Neural crest cell (in vitro differentiated cells): ENCODE data around the gene PEF1. TPM values are rescaled to one million over a fixed set of nuclear protein-coding genes. Genes with fewer than 3 reads are reported as not detected.
A peak's percentile ranks its signal among the peaks of the same experiment; 100 is the strongest.

Experiments used
- DNase-seq: peaks from one replicate; pipeline ENCODE4 v3.0.0; 2021; ENCODE audit warnings: low read depth, mixed read lengths, low spot score
- H3K27ac Mint-ChIP-seq: one replicate; pipeline ENCODE4 v1.8.0; 2021; ENCODE audit warnings: mild to moderate bottlenecking, mixed read lengths; ENCODE audit not compliant: unreplicated experiment
- H3K27me3 Mint-ChIP-seq: 2 replicates; pipeline ENCODE4 v1.8.0; 2021; ENCODE audit warnings: low read depth, mild to moderate bottlenecking, mixed read lengths
- H3K36me3 Mint-ChIP-seq: 2 replicates; pipeline ENCODE4 v1.8.0; 2021; ENCODE audit warnings: low read depth, mild to moderate bottlenecking, mixed read lengths
- H3K4me1 Mint-ChIP-seq: 2 replicates; pipeline ENCODE4 v1.8.0; 2021; ENCODE audit warnings: mixed read lengths
- H3K4me3 Mint-ChIP-seq: one replicate; pipeline ENCODE4 v1.8.0; 2021; ENCODE audit warnings: mild to moderate bottlenecking, mixed read lengths
- H3K9me3 Mint-ChIP-seq: 2 replicates; pipeline ENCODE4 v1.8.0; 2021; ENCODE audit warnings: mixed read lengths
- total RNA-seq: library from RNA; stranded (reverse); gene quantifications from 2 replicates; pipeline ENCODE4 v1.2.1, GENCODE V29; 2021
- TF ChIP-seq, protein P1 (sequence below): fragments of 200-600 bp; sonication (generic); conservative IDR thresholded peaks from 2 replicates; pipeline ENCODE4 v1.5.0; 2021; ENCODE audit warnings: antibody characterized with exemption, mild to moderate bottlenecking

PEF1 gene
- total RNA-seq, 1 donor from 2014 or later: 52.4 TPM

DNA sequence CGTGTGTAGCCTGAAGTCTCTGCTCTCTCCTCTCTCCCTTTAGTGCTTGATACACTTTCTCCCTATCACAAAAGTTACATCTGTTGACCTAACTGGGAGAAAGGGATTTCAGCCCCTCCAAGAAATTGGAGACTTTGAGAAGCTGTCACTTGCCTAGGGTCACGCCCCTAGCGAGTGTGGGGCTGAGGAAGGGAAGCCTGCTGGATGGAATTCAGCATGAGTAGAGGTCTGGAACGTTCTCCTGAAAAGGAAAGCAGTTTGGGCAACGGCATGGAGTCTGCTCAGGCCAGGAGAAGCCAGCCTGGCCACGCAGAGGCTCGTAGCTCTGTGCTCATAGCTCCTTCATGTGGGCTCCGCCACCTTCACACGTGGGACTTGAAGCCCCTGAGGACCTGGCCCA is 36.7 kb upstream of the PEF1 start:
- TF ChIP-seq, protein P1, sequence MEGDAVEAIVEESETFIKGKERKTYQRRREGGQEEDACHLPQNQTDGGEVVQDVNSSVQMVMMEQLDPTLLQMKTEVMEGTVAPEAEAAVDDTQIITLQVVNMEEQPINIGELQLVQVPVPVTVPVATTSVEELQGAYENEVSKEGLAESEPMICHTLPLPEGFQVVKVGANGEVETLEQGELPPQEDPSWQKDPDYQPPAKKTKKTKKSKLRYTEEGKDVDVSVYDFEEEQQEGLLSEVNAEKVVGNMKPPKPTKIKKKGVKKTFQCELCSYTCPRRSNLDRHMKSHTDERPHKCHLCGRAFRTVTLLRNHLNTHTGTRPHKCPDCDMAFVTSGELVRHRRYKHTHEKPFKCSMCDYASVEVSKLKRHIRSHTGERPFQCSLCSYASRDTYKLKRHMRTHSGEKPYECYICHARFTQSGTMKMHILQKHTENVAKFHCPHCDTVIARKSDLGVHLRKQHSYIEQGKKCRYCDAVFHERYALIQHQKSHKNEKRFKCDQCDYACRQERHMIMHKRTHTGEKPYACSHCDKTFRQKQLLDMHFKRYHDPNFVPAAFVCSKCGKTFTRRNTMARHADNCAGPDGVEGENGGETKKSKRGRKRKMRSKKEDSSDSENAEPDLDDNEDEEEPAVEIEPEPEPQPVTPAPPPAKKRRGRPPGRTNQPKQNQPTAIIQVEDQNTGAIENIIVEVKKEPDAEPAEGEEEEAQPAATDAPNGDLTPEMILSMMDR: no peak
- no peaks in the 10 kb centered on the region for H3K27me3 Mint-ChIP-seq
- DNase-seq: no peak
- H3K9me3 Mint-ChIP-seq: no peaks in the 10 kb centered on the region
- no peak overlapping the region for H3K27ac Mint-ChIP-seq
- no peaks in the 10 kb centered on the region for H3K4me1 Mint-ChIP-seq
- no peak overlapping the region for H3K4me3 Mint-ChIP-seq
- no peaks in the 10 kb centered on the region for H3K36me3 Mint-ChIP-seq

DNA sequence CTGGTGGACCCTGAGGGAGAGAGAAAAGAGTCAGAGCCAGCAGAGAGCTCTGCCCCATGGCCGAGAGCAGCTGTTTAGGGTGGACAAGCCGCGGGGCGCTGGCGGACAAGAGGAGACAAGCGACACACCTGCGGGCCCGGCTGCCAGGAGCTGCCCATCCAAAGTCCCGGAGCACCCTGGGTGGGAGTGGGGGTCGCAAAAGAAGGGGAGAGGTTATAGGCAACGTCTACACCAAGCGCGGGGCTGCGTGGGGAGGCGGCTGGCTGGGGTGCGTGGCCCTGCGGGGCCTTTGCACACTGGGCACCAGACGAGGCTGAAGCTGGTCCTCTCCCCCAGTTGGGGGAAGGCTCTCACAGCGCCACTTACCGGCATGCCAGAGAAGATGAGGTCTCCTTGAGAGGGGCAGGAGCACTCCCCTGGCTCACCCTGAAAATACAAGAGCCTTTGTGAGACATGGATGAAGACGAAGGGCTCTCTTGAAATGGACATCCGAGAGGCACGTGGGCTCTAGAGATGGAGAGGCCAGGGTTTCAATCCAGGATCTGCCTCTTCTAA is 35.1 kb upstream of the PEF1 start:
- Mint-ChIP-seq H3K27ac (peak overlapping the region; percentile 27), H3K4me1 (no peaks in the 10 kb centered on the region), H3K9me3 (no peaks in the 10 kb centered on the region), H3K4me3 (no peak overlapping the region), H3K36me3 (no peaks in the 10 kb centered on the region), H3K27me3 (no peaks in the 10 kb centered on the region)
- TF ChIP-seq, protein P1: no peak
- no peak for DNase-seq

DNA sequence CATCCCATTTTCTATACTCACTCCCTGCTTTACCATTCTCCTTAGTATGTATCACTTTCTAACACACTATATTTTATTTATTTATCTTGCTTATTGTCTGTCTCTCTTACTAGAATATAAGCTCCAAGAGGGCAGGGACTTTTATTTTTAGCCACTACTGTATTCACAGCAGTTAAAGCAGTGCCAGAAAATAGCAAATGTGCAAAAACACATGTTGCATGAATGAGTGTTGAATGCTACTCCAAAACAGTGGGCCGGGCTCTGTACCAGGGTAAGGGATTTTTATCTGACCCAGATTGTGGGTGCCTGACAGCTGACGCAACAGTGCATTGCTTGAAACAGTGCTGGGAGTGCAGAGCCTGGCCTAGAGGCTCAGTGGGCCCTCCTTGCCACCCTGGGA is 34.4 kb upstream of the PEF1 start:
- H3K27me3 Mint-ChIP-seq: no peaks in the 10 kb centered on the region
- TF ChIP-seq, protein P1: no peak
- DNase-seq: no peak
- no peak overlapping the region for H3K27ac Mint-ChIP-seq
- H3K4me3 Mint-ChIP-seq: no peak overlapping the region
- H3K9me3 Mint-ChIP-seq: no peaks in the 10 kb centered on the region
- no peaks in the 10 kb centered on the region for H3K4me1 Mint-ChIP-seq
- no peaks in the 10 kb centered on the region for H3K36me3 Mint-ChIP-seq

DNA sequence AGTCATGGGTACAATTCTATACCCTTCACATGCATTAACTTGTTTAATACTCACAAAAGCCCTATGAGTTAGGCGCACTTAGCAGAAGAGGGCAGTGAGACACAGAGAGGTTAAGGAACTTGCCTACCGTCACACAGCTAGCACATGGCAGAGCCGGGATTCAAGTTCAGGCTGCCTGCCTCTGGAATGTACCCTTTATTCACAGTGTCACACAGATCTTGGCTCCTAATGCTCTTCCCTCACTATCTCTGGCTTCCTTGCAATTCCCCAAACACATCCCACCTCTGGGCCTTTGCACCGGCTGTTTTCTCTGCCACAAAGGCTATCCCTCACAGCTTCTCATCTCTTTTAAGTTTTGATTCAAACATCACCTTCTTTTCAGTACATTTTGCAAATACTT is 34.0 kb upstream of the PEF1 start:
- no peak overlapping the region for H3K27ac Mint-ChIP-seq
- TF ChIP-seq, protein P1: no peak
- DNase-seq: no peak
- H3K27me3 Mint-ChIP-seq: no peaks in the 10 kb centered on the region
- H3K36me3 Mint-ChIP-seq: no peaks in the 10 kb centered on the region
- H3K9me3 Mint-ChIP-seq: no peaks in the 10 kb centered on the region
- H3K4me1 Mint-ChIP-seq: no peaks in the 10 kb centered on the region
- H3K4me3 Mint-ChIP-seq: no peak overlapping the region

DNA sequence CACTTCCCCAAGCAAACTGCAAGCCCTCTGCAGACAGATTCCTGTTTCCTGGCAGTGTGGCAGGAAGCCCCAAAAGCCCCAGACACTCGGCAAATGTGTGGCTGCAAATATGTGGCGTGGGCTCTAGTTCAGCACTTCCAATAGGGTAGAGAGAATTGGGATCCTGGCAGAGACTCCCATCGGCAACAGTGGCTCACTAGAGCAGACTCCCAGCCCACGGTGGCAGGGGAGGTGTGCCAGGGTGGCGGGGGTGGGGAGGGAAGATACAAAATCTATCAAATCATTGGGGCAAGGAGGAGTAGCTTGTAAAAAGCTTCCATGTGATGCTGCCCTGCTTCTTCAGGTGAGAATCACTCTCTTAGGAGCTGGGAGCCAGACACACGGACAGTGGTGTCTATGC is 33.3 kb upstream of the PEF1 start:
- no peak overlapping the region for H3K27ac Mint-ChIP-seq
- DNase-seq: no peak
- H3K36me3 Mint-ChIP-seq: no peaks in the 10 kb centered on the region
- no peak overlapping the region for H3K4me3 Mint-ChIP-seq
- H3K27me3 Mint-ChIP-seq: no peaks in the 10 kb centered on the region
- H3K4me1 Mint-ChIP-seq: no peaks in the 10 kb centered on the region
- H3K9me3 Mint-ChIP-seq: no peaks in the 10 kb centered on the region
- TF ChIP-seq, protein P1: no peak

DNA sequence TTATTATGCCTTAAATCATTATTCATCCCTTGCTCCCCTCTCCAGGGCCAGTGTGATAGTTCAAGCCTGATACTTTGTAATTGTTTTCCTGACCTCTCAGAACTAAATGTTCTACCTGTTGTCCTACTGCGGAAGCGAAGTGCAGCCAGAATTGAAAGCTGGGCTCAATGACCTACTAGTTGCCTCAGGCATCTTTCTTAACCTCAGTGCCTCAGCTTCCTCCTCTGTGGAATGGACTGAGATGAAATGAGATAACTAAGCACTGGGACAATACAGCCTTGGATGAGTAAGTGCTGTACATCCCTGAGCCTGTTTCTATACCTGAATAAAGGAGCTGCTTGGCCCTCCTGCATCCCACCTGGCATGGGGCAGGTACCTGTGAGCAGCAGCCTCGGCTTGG is 32.7 kb upstream of the PEF1 start:
- no peaks in the 10 kb centered on the region for H3K4me1 Mint-ChIP-seq
- H3K27ac Mint-ChIP-seq: no peak overlapping the region
- no peak for DNase-seq
- no peaks in the 10 kb centered on the region for H3K27me3 Mint-ChIP-seq
- no peaks in the 10 kb centered on the region for H3K36me3 Mint-ChIP-seq
- H3K9me3 Mint-ChIP-seq: no peaks in the 10 kb centered on the region
- TF ChIP-seq, protein P1: no peak
- no peak overlapping the region for H3K4me3 Mint-ChIP-seq
